Measurements from ENCODE around the gene PIK3CG. TPM values are rescaled to one million over a fixed set of nuclear protein-coding genes. Genes with fewer than 3 reads are reported as not detected.

Gene PIK3CG
- total and polyA plus RNA-seq, 10 of the 15 experiments (the other 5 are each of a cell fraction or from before 2014, with no cell fraction given), result 0.79 to 7.6 (median 5.2) TPM

DNA sequence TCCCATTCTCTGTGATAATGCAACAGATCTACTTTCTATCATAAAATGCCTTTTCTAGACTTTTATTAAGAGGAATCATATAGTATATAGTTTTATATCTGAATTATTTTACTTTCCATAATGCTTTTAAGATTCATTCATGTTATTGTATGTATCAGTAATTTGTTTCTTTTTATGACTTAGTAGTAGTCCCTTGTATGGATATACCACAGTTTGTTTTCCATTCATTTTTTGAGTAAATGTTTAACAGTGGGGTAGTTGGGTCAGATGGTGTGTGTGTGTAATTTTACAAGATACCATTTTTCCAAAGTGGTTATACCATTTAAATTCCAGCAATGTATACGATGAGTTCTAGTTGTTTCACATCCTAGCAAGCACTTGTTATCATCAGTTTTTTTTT is 10.4 kb downstream of the PIK3CG start:
- no peak overlapping the region for H3K4me3 ChIP-seq
- ATAC-seq (no peak), FAIRE-seq (no peak), DNase-seq (ENCODE audit: low read depth, low spot score) (no peak)
- POLR2A ChIA-PET, result no interaction called here
- SMC1A ChIA-PET (ENCODE audit: uncharacterized antibody, unreplicated experiment), result no interaction called here
- no TSS peak for BruUV-seq (replicated peaks)
- WGBS (ENCODE audit: insufficient coverage, insufficient replicate concordance, low lambda C conversion rate, missing lambda C conversion rate), result 100% methylated on average over 1 of the region's 1 CpG
- H3K9me3 ChIP-seq (replicated peaks; ENCODE audit: control insufficient read depth, insufficient read depth, low read length), result no peaks in the 10 kb centered on the region; the same call in 1 of the 3 replicates
- RAD21 ChIA-PET (ENCODE audit: unreplicated experiment), result no interaction called here
- H3K4me1 ChIP-seq (ENCODE audit: control insufficient read depth, insufficient read depth, low read length), result peaks cover 21% of the 10 kb centered on the region
- no peak overlapping the region for H2AFZ ChIP-seq (ENCODE audit: control insufficient read depth, low read depth, low read length)
- CTCF ChIA-PET, result no interaction called here
- no peak overlapping the region for H3K9ac ChIP-seq (ENCODE audit: control insufficient read depth, insufficient read depth, low read length)
- no peaks in the 10 kb centered on the region; a peak in 1 of 4 replicates for H3K27me3 ChIP-seq (replicated peaks in 1 of 2; ENCODE audit: control insufficient read depth in 2 of 2, insufficient read depth in 2 of 2, low read length in 1 of 2)
- no peak overlapping the region for H3K4me2 ChIP-seq (ENCODE audit: control insufficient read depth, insufficient read depth)
- no peaks in the 10 kb centered on the region for H4K20me1 ChIP-seq (ENCODE audit: control insufficient read depth, insufficient read depth)
- in situ Hi-C loops (cut with MboI), result loop anchor here (10.0 kb wide), 1 partner anchor 1071 kb away; no protein-coding TSS in a partner anchor
- intact Hi-C loops (cut with micrococcal nuclease; ENCODE audit: unreplicated experiment), result no loop called here
- H3K27ac ChIP-seq (ENCODE audit: control insufficient read depth, insufficient read depth), result no peak overlapping the region
- no peaks in the 10 kb centered on the region; a peak in 1 of 4 replicates for H3K36me3 ChIP-seq (ENCODE audit: control insufficient read depth in 2 of 2, insufficient read depth in 2 of 2, low read length in 1 of 2)
- TF ChIP-seq, protein P1, sequence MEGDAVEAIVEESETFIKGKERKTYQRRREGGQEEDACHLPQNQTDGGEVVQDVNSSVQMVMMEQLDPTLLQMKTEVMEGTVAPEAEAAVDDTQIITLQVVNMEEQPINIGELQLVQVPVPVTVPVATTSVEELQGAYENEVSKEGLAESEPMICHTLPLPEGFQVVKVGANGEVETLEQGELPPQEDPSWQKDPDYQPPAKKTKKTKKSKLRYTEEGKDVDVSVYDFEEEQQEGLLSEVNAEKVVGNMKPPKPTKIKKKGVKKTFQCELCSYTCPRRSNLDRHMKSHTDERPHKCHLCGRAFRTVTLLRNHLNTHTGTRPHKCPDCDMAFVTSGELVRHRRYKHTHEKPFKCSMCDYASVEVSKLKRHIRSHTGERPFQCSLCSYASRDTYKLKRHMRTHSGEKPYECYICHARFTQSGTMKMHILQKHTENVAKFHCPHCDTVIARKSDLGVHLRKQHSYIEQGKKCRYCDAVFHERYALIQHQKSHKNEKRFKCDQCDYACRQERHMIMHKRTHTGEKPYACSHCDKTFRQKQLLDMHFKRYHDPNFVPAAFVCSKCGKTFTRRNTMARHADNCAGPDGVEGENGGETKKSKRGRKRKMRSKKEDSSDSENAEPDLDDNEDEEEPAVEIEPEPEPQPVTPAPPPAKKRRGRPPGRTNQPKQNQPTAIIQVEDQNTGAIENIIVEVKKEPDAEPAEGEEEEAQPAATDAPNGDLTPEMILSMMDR (IDR thresholded peaks at IDR 0.05 in 2 of 3, conservative IDR thresholded peaks at IDR 0.05 in 1 of 3; ENCODE audit: control insufficient read depth in 2 of 3, extremely low read depth in 1 of 3, insufficient read depth in 1 of 3, low read depth in 3 of 3, low read length in 3 of 3), result no peak
- no peak for TF ChIP-seq TCF7 (IDR thresholded peaks at IDR 0.05; ENCODE audit: borderline replicate concordance)
- TF ChIP-seq, protein P2, sequence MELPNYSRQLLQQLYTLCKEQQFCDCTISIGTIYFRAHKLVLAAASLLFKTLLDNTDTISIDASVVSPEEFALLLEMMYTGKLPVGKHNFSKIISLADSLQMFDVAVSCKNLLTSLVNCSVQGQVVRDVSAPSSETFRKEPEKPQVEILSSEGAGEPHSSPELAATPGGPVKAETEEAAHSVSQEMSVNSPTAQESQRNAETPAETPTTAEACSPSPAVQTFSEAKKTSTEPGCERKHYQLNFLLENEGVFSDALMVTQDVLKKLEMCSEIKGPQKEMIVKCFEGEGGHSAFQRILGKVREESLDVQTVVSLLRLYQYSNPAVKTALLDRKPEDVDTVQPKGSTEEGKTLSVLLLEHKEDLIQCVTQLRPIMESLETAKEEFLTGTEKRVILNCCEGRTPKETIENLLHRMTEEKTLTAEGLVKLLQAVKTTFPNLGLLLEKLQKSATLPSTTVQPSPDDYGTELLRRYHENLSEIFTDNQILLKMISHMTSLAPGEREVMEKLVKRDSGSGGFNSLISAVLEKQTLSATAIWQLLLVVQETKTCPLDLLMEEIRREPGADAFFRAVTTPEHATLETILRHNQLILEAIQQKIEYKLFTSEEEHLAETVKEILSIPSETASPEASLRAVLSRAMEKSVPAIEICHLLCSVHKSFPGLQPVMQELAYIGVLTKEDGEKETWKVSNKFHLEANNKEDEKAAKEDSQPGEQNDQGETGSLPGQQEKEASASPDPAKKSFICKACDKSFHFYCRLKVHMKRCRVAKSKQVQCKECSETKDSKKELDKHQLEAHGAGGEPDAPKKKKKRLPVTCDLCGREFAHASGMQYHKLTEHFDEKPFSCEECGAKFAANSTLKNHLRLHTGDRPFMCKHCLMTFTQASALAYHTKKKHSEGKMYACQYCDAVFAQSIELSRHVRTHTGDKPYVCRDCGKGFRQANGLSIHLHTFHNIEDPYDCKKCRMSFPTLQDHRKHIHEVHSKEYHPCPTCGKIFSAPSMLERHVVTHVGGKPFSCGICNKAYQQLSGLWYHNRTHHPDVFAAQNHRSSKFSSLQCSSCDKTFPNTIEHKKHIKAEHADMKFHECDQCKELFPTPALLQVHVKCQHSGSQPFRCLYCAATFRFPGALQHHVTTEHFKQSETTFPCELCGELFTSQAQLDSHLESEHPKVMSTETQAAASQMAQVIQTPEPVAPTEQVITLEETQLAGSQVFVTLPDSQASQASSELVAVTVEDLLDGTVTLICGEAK (IDR thresholded peaks at IDR 0.05; ENCODE audit: borderline replicate concordance), result no peak
- no peak for TF ChIP-seq SREBF2 (IDR thresholded peaks at IDR 0.05; ENCODE audit: low read length)
- TF ChIP-seq RAD21 (IDR thresholded peaks at IDR 0.05; ENCODE audit: insufficient read depth, low read depth, low read length), result no peak
- TF ChIP-seq POLR2A (IDR thresholded peaks at IDR 0.05; ENCODE audit: low read depth, low read length), result no peak
- no peak for TF ChIP-seq MEF2B (IDR thresholded peaks at IDR 0.05; ENCODE audit: partially characterized antibody, poor library complexity, severe bottlenecking)
- TF ChIP-seq NBN (IDR thresholded peaks at IDR 0.05), result no peak
- TF ChIP-seq SUPT20H (IDR thresholded peaks at IDR 0.05; ENCODE audit: borderline replicate concordance, control insufficient read depth, low read depth, low read length), result no peak
- TF ChIP-seq, protein P3, sequence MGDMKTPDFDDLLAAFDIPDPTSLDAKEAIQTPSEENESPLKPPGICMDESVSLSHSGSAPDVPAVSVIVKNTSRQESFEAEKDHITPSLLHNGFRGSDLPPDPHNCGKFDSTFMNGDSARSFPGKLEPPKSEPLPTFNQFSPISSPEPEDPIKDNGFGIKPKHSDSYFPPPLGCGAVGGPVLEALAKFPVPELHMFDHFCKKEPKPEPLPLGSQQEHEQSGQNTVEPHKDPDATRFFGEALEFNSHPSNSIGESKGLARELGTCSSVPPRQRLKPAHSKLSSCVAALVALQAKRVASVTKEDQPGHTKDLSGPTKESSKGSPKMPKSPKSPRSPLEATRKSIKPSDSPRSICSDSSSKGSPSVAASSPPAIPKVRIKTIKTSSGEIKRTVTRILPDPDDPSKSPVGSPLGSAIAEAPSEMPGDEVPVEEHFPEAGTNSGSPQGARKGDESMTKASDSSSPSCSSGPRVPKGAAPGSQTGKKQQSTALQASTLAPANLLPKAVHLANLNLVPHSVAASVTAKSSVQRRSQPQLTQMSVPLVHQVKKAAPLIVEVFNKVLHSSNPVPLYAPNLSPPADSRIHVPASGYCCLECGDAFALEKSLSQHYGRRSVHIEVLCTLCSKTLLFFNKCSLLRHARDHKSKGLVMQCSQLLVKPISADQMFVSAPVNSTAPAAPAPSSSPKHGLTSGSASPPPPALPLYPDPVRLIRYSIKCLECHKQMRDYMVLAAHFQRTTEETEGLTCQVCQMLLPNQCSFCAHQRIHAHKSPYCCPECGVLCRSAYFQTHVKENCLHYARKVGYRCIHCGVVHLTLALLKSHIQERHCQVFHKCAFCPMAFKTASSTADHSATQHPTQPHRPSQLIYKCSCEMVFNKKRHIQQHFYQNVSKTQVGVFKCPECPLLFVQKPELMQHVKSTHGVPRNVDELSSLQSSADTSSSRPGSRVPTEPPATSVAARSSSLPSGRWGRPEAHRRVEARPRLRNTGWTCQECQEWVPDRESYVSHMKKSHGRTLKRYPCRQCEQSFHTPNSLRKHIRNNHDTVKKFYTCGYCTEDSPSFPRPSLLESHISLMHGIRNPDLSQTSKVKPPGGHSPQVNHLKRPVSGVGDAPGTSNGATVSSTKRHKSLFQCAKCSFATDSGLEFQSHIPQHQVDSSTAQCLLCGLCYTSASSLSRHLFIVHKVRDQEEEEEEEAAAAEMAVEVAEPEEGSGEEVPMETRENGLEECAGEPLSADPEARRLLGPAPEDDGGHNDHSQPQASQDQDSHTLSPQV (IDR thresholded peaks at IDR 0.05), result no peak
- no peak for TF ChIP-seq BRCA1 (IDR thresholded peaks at IDR 0.05; ENCODE audit: low read depth, low read length)
- no peak for TF ChIP-seq ETV6 (conservative IDR thresholded peaks at IDR 0.05 in 1 of 2, IDR thresholded peaks at IDR 0.05 in 1 of 2; ENCODE audit: borderline replicate concordance in 1 of 2, low read depth in 1 of 2)
- no peaks in the 10 kb centered on the region for H3K79me2 ChIP-seq (ENCODE audit: control insufficient read depth, insufficient read depth, low read length)
